GM18873 (cell line): ENCODE measurements around the gene TFEB.

ENCODE experiments used
- ATAC-seq: cut with Tn5 transposase; IDR thresholded peaks from one replicate; pipeline ENCODE4 v1.9.1; 2021; ENCODE audit warnings: mild to moderate bottlenecking, moderate library complexity, moderate number of reproducible peaks; ENCODE audit not compliant: unreplicated experiment, low FRiP score

Gene TFEB

DNA sequence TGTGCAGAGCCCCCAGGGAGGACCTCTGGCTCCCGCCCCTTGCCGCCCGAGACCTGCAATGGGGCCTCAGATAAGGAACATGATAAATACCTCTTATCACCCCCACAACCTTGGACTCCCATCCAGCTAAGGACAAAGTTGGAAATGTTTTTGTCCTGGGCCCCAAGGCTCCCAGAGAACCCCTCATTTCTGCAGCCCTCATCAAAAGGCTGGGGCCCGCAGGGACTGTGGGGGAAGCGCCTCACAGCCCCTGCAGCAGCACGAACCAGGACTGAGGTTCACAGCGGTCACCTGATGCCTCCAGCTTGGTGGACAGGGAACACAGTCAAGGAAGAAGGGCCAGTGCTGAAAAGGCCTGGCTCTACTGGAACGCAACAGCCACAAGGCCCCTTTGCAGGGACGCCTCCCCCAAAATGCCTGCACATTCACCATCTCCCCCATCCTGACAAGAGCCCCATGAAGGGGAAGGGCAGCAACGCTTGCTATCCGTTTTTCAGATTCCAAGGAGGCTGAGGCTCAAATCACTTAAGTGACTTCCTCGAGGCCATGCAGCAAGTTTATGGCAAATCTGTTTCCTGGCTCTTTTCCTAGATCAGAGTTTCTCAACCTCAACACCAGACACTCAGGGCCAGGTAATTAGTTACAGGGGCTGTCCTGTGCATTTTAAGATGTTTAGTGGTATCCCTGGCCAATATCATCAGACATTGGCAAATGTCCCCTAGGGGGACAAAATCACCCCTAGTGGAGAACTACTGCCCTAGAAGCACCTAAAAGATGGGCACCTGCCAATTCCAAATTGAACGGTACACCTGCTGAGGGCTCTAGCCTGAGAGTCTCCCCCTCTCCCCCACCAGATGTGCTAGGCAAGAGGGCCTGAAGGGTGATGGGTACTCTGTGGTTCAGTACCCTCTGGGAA lies 10.6 kb downstream of the TFEB start:
- ATAC-seq, result no peak

DNA sequence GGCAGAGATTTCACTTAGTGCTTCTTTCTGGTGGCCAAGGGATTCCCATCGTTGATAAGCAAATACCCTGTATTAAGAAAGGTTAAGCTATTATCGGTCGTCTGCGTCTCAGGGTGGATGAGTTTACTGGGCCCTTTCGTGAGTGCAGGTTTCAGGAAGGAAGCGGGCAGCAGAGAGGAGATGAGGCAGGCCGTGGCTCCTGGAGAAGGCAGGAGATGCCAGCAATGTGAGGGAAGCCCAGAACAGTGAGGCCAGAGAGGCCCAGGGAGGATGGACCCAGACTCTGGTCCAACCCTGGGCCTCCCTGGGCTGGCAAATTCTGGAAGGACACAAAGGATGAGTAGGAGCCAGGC lies 11.2 kb downstream of the TFEB start:
- no peak for ATAC-seq

DNA sequence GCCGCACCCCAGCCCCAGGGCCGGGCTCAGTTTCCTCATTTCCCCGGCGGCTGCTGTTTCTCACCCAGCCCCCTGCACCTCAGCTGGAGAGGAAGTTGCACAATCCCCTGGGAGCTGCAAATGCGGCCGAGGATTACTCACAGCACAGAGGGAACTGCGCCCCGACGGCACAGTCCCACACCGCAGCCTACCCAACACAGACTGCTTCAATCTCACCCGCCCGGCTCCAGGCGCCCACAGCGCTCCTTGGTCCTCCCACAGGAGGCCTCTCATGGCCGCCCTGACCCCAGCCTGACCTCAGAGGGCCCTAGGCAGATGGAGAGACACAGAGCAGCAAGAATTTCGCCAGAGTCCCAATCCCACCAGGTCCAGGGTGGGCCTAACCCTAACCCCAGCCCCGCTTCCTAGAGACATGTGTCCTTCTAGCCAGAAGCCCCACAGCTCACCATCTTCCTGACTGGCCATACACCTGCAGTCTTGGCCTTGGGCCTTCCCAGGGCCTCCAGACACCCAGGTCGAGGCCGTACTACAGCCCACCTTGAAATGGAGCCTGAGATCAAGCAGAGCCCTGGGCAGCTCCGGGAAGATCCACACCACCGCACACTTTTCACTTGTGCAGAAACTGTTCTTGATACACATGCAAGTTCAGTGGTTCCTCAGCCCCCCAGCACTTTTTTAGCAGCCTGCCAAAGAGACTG lies 11.7 kb downstream of the TFEB start:
- ATAC-seq, result peak; percentile 52

DNA sequence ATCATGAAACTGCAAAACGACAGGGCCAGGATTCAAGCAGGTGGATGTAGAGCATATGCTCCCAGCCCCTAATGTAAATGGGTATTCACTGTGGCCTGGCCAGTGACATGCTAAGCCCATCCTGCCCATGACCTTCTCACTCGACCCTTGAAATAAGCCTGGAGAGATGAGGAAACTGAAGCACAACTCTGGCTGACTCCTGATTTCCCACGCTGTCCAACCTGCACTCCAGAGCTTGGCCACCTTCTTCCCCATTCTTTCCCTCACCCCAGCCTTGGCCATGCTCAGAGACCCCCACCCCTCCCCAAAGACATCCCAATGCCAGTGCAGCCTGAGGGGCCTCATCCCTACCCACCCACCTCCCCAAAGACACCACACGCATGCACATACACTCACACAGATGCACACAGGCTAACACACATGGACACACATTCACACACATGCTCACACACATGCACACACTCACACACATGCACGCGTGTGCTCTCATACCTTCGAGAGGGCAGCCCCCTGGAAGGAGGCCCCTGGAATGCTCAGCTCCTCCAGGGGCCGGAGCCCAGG lies 12.4 kb downstream of the TFEB start:
- no peak for ATAC-seq

DNA sequence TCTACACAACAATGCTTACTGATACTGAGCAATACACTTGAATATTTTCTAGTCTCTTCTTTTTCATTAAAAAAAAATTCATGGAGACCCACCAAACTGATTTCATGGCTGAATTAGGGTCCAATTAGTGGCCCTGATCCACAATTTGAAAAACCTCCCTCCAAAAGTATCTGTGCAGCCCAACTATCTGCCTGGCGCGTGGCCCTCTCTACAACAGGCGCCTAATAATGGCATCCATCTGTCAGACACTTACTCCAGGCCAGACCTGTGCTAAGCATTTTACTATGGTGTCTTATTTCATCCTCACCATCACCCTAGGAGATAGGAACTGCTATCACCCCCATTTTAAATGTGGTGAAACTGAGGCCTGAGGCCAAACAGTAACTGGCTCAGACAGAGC lies 14.0 kb downstream of the TFEB start:
- no peak for ATAC-seq

DNA sequence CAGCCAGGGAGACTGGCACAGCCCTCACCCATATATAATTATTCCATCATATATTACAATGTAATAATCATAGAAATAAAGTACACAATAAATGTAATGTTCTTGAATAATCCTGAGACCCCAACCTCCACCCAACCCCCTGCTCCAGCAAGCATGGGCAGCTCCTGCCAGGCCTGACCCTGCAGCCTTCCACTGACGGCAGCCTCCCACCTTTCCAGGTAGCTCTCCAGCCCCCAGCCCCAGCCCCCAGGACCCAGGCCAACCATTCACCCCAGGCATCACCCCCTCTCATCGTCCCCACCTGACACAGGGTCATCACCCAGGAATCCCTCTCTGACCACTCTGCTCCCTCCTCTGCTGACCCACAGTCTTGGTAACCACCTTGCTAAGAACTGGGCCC lies 14.6 kb downstream of the TFEB start:
- no peak for ATAC-seq

DNA sequence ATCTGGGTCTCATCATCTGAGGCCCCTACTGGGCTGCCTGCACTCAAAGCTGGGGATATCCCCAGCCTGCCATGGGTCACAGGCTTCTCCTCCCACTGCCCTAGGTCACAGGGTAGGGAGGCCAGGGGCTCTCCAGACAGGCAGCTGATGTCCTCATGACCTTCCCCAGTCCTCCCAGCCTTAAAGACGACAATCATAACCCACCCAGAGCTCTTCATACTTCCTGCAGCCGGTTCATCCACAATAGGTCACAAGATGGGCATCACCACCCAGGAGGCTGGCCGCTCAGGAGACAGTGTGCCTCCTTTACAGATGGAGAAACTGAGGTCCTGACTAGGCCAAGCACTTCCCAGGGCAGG lies 15.2 kb downstream of the TFEB start:
- ATAC-seq, result no peak

DNA sequence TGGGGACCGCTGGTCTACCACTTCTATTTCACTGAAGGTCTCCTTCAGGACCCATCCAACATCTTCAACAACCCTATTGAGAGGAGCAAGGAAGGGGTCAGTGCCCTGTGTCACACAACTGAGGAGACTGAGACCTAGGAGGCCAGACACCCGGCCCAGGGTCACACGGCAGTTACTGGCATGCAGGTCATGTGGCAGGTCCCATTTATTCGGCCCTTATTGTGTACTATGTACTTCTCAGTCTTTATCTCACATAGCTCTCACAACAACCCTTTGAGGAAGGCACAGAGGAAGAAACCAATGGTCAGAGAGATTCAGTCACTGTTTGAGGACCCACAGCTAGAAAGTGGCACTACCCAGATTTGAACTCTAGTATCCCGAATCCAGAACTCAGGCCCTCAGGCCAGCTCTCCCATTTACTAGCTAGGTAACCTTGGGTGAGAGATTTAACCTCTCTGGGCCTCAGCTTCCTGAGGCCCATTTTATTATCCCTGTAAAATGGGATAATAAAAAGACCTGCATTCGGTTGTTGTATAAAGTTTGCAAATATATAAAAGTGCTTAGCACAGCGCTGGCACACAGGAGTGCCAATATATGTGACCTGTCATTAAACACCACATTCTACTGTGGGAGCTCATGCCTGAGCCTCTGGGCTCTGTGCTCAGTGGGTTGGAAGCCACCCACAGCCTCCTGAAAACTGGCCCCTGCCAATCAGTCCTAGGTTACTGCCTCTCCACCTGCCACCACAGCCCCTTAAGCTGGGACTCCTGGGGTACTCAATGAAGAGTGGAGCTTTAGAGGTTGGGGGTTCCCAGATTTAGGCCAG lies 15.8 kb downstream of the TFEB start:
- no peak for ATAC-seq

DNA sequence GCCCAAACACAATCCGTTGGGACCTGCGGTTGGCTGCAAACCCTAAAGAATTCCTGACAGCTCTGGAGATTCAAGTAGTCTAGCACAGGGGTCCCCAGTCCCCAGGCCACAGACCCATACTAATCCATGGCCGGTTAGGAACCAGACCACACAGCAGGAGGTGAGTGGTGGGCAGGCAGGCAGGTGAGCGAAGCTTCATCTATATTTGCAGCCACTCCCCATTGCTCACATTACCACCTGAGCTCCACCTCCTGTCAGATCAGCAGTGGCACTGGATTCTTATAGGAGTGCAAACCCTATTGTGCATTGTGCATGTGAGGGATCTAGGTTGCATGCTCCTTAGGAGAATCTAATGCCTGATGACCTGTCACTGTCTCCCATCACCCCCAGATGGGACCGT lies 16.6 kb downstream of the TFEB start:
- ATAC-seq, result no peak

DNA sequence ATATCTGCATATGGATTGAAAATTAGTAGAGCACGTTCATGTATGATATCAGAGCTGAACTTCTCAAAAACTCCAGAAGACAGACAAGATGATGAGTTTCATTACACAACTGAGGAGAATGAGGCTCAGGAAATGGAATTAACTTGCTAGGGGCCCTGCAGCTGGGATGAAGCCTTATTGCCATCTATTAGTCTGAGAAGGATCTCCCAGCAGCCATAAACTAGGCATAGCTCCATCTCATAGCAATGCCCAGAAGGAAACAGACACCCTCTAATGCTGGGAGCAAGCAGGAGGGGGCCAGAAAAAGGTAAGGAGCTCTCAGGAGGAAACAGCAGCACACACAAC lies 18.0 kb downstream of the TFEB start:
- no peak for ATAC-seq

DNA sequence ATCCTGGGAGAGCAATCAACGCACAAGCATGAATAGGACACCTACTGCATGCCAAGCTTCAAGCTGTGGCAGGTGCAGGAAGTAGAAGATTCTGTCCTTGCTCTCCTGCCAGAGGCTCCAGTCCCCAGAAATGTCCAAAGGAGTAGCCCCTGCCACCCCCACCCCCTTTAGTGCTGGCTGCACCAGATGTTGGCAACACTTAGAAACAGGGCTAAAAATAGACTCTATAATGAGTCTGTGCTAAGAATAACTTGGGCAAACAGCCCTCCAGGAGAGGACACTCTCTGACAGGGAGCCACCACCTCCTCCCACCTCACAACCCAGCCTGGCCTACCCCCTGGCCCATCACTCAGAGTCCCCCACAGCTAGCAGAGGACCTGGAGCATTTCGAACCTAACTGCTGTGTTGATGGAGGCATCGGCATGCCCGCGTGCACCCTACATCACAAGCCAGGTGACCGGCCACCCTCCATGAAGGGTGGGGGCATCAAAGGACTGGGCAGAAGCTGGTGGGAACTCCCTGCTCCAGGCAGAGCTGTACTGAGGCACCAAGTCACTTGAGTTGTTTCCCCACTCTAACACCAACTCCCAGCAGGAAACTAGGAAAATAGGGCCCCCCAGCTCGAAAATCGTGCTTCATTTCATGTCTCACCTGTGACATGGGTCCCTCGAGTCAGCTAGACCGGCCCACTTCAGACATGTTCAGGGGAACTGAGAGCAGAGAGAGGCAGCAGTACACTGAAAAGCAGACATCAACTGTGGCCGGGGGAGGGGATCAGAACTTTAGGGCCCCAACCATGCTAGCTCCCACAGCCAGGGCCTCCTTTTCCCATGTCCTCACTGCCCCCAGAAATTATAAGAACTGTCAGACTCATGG lies 18.7 kb downstream of the TFEB start:
- no peak for ATAC-seq

DNA sequence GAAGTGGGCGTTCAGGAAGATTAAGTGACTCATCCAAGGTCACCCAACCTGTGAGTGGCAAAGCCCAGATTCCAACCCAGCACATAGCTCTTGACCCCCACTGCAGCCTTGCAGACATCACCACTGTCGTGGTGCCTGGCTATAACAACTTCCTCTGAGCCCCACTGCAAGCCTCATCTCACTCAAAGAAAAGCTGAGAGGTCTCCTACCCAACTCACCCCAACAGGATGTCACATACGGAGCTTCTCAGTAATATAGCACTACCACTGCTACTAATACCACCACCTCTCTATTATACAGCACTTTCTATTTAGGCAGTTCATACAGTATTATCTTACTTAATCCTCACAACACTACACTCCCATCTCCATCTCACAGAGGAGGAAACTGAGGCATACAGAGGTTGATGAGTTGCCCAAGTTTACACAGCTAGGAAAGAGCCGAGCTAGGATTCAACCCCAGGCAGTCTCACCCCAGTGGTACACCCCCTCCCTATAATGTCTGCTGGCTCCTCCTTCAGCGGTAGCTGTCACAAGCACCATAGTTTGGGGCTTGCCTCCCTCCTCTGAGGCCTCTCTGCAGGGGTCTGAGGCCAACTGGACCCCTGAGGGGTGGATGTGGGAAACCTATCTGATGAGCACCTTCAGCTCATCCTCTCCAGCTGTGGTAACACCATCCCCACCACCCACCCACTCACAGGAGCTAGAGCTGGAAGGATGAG lies 19.5 kb downstream of the TFEB start:
- no peak for ATAC-seq

DNA sequence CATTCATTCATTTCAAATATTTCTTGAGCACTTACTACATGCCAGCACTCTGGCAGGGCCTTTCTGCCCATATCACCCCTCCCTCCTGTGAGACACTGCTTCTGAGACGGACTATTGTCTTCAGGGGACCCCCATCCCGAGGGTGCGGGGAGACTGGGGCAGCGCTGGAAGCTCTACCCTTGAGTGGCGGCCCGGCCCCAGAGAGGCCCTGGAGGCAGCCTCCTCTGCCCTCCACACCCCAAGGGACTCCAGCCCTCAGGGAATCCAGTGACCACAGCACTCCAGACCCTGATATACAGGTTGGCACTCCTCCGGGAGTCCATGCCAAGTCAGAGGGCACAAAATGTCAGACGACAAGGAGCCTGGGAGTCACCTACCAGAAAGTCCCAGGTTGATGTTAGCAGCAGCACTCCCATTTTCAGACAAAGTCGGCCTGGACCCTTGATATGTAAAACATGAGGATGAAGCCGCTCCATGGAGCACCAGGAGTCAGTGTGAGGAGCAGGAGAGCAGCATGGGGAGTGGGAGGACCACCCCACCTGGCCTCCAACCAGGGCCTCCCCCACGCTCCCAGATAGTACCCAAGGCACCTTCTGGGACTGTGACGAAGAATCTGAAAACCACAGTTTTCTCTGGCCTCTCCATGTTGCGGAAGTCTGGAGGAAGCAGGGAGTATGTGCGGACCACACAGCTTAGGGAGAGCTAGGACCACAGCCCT lies 20.7 kb downstream of the TFEB start:
- ATAC-seq, result no peak

DNA sequence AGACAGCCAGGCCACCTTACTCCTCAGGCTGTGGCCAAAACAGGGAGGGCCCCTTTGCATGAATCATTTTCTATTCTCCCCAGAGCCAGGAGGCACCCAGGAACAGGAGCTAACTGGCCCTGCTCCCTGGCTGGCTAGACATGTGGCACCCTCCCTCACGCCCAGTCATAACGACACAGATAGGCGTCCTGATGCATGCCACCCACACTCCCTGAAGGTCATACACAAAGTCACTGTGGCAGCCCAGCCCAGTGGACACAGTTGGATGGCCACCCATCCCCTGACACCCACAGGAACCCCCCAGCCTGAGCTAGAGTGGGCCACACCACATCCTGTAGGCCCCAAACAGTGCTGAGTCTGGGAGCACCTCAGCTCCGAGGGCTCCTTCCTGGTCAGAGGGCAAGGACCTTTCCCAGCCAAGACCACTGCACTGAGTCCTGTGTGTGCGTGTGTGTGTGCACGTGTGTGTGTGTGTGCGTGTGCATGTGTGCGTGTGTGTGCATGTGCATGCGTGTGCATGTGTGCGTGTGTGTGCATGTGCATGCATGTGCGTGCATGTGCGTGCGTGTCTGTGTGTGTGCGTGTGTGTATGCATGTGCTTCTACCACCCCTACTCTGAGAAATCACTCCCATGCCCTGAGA lies 21.6 kb downstream of the TFEB start:
- ATAC-seq, result peak; percentile 68

DNA sequence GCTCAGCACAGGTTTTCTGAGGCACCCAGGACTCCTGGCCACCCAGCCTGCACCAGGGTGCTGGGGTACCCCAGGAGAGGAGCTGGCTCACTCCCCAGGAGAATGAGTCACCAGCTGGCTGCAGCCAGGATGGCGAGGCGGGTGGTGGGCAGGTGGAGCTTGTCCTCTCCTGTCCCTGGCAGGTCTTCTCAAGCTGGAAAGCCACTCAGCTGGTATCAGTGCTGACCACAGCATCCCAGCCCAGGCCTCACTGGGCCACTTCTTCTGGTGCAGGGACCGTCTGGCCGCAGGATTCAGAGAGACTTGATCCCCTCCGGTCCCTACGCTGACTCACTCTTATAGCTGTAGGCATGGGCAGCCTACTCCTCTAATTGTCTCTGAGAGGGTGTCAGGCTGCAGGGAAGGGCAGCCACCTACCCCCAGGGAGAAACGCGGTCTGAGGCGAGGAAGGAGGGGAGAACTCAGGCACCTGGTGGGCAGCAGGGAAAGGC lies 22.2 kb downstream of the TFEB start:
- ATAC-seq, result no peak

DNA sequence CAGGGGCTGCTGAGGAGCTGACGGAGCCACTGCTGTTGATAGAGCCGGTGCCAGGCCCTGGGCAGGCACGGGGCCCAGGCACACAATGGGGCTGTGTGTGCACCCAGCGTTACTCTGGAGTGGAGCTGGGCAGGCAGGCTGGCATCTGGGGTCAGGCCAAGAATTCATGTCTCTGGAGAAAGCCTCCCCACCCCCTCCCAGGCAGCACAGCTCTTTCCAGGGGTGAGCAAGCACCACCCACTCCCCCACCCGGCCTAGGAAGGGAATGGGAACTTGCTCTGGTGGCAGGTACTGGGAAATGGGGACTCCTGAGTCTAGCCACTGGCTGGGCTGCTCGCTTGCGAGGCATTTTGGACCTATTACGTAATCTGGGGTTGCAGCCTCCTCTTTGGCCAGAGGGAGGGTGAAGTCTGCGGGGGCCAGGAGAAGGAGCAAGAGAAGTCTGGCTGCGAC lies 22.7 kb downstream of the TFEB start:
- no peak for ATAC-seq

DNA sequence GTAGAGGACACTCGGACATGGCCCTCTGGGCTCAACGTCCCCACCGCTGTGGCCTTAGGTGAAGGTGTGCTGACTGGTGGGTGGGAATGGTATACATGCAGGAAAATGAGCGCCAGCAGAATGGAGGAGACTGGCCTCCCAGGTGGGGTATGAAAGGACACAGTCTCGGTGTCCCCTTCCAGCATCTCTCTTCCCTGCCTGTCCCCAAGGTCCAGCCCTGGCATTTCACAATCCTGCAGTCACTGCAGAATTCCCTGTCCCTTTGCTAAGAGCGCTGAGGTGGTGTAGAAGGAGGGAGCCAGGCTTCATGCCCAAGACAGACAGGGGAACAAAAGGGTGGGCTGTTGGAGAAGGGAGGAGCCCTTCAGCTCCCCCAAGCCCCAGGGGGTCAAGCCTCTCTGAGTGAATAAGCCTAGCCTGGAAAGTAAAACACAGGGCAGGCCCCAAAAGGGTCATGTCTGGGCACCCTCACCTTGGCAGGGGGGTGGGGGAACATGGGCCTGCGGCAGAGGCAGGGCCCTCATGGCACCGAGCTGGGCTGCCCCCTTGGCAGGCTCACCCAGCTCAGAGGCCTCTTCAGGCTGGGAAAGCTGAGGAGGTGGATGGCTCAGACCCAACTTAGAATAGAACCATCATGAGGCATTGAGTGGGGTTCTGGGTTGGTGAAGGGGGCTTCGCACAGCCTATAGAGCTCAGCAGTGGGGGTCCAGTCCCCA lies 23.9 kb downstream of the TFEB start:
- ATAC-seq, result no peak
